Hepatocyte (in vitro differentiated cells): Measurements from ENCODE around the gene ADAMTS19.

ENCODE experiments used
- EZH2 ChIP-seq: fragments of 200-600 bp; sonication (generic); IDR thresholded peaks from 2 replicates; pipeline ENCODE4 v1.6.1; 2016; ENCODE audit warnings: antibody characterized with exemption, mild to moderate bottlenecking, borderline replicate concordance
- TF ChIP-seq, protein P1 (sequence below): fragments of 200-600 bp; sonication (generic); IDR thresholded peaks from 2 replicates; pipeline ENCODE4 v1.5.1; 2016; ENCODE audit warnings: antibody characterized with exemption, mild to moderate bottlenecking; ENCODE audit not compliant: poor library complexity

DNA sequence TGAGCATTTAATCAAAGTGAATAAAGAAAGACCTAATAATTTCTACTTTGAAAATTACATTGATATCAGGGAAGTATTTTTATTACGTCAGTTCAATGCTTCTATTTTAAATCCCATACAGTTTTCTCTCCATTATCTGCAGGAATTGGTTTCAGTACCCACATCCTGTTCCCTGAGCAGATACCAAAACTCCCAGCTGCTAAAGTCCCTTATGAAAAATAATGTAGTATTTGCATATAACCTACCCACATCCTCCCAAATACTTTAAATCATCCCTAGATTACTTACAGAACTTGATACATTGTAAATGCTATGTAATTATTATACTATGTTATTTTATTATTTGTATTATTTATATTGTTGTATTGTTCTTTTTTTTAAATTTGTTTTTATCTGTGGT lies 162.4 kb downstream of the ADAMTS19 start:
- TF ChIP-seq, protein P1, sequence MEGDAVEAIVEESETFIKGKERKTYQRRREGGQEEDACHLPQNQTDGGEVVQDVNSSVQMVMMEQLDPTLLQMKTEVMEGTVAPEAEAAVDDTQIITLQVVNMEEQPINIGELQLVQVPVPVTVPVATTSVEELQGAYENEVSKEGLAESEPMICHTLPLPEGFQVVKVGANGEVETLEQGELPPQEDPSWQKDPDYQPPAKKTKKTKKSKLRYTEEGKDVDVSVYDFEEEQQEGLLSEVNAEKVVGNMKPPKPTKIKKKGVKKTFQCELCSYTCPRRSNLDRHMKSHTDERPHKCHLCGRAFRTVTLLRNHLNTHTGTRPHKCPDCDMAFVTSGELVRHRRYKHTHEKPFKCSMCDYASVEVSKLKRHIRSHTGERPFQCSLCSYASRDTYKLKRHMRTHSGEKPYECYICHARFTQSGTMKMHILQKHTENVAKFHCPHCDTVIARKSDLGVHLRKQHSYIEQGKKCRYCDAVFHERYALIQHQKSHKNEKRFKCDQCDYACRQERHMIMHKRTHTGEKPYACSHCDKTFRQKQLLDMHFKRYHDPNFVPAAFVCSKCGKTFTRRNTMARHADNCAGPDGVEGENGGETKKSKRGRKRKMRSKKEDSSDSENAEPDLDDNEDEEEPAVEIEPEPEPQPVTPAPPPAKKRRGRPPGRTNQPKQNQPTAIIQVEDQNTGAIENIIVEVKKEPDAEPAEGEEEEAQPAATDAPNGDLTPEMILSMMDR, result no peak
- no peak for TF ChIP-seq EZH2
